ENCODE results near the gene TENM3. TPM values are rescaled to one million over a fixed set of nuclear protein-coding genes. Genes with fewer than 3 reads are reported as not detected.
"Not testable (repeated sequence)": the region's sequence is repeated elsewhere in the genome, so short reads cannot be mapped to it uniquely, and the experiment has no call there.

The TENM3 gene
- total RNA-seq, 1 experiment from 2014 or later: 66.4 TPM

GRCh38 chr4:182228991-182229577 is 14.1 kb upstream of the TENM3 start:
- DNase-seq (ENCODE audit: low read depth): no peak

DNA sequence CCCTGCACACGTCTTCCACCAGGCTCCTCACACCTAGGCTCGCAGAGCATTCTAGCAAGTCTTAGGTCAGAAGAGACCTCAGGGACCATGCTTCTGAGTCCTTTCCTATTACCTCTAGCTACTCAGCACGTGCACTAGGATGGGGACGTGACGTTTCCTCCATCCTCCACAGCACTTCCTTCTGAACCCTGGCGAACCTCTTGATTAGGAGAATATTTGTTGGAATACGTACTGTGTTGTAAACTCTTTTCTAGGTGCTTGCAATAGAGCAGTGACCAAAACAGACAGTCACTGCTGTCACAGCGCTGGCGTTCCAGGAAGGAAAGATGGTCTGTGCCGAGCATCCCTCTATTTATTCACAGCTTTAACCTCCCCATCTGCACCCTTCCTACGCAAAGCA is 12.9 kb upstream of the TENM3 start:
- DNase-seq (ENCODE audit: low read depth): no peak

- peak; percentile 90 for DNase-seq (ENCODE audit: low read depth)
Observed at GRCh38 chr4:182231080-182231479, 12.1 kb upstream of the TENM3 start.

DNA sequence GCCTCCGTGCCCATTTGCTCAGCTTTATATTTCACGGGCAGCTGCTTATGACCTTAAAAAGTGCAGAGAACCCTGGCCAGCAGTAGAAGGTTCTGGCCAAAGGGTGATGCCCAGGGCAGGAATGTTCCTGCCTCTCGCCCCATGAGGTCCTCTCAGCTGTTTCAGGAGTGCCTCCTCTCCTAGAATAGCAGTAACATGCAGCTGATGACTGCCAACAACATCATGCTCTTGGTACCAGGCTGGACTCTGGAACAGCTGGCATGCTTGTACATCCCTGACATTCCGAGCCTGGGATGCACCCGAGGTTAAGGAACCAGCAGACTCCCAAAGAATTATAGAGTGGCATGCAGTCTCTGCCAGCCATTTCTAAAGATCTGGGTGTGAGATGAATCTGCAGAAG is 11.7 kb upstream of the TENM3 start:
- DNase-seq (ENCODE audit: low read depth): no peak

DNA sequence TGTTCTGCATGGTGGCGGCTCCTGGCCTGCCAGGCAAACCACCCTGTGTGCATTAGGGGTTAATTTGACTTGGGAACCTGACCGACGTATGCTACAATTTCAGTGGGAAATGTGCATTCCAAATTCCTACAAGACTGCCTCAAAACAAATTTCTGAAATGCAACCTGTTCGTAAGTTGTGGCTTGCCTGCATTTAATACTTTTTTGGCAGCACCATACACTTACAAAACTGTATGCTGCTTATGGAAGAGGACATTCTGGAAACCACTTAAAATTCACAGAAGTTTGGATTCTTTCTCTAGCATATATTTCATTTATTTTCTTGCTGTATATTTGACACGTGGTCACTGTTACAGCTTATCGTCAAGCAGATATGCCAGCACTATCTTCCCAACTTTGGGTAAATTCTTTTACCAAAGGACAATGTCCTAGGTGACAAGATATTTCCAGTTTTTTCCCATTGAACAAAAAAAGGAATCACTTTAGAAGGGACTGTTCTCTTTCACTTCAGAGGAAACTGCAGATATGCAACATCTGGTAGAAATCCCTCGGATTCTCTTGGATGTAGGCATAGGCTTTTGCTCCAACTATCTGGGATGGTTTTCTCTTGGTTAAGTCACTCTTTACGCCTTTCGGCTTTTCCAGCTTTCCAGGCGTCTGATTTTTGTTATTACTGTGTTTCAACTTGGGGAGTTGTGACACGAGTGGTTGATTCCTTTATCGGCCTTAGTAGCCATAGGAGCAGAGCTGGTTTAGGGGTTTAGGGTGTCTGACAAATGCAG is 9.7 kb upstream of the TENM3 start:
- DNase-seq (ENCODE audit: low read depth): no peak

DNA sequence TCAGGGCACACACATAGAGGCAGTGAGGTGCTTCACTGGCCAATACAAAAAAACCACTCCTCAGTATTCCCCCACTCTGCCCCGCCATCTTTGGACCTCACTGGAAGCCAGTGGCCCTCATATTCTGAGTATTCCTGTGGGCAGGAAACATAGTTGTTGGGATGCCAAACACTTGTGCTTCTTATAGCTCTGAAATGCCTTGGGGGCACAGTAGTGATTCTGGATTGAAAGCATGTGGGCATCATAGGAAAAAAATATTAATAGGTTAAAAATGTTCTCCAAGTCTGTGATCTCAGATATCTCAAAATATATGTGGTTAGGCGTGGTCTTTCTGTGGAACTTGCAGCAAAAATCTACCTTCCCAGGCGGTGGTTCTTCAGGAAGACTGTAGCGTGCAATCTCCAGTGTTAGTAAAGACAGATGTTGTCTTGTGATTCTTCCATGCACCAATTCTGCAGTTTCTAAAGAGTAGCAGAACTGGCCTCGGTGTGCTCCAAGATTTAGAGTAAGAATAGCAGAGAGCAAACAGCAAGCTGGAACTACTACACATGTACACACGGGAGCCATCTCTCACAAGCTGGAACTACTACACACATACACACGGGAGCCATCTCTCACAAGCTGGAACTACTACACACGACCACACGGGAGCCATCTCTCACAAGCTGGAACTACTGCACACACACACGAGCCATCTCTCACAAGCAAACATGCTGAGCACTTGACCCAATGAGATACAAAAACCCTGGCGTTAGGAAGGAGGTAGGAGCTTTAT is 8.0 kb upstream of the TENM3 start:
- peak; percentile 79 for DNase-seq (ENCODE audit: low read depth)

GRCh38 chr4:182236186-182236585 is 7.0 kb upstream of the TENM3 start:
- DNase-seq (ENCODE audit: low read depth): no peak

DNA sequence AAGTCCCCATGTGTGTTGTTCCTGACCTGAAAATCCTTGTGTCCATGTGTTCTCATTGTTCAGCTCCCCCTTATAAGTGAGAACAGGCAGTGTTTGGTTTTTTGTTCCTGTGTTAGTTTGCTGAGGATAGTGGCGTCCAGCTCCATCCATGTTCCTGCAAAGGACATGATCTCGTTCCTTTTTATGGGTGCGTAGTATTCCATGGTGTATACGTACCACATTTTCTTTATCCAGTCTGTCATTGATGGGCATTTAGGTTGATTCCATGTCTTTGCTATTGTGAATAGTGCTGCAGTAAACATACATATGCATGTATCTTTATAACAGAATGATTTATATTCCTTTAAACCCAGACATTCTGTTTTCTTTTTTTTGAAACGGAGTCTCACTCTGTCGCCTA is 6.2 kb upstream of the TENM3 start:
- not testable (repeated sequence) for DNase-seq (ENCODE audit: low read depth)

GRCh38 chr4:182238355-182238931 is 4.8 kb upstream of the TENM3 start:
- peak; percentile 85 for DNase-seq (ENCODE audit: low read depth)

DNA sequence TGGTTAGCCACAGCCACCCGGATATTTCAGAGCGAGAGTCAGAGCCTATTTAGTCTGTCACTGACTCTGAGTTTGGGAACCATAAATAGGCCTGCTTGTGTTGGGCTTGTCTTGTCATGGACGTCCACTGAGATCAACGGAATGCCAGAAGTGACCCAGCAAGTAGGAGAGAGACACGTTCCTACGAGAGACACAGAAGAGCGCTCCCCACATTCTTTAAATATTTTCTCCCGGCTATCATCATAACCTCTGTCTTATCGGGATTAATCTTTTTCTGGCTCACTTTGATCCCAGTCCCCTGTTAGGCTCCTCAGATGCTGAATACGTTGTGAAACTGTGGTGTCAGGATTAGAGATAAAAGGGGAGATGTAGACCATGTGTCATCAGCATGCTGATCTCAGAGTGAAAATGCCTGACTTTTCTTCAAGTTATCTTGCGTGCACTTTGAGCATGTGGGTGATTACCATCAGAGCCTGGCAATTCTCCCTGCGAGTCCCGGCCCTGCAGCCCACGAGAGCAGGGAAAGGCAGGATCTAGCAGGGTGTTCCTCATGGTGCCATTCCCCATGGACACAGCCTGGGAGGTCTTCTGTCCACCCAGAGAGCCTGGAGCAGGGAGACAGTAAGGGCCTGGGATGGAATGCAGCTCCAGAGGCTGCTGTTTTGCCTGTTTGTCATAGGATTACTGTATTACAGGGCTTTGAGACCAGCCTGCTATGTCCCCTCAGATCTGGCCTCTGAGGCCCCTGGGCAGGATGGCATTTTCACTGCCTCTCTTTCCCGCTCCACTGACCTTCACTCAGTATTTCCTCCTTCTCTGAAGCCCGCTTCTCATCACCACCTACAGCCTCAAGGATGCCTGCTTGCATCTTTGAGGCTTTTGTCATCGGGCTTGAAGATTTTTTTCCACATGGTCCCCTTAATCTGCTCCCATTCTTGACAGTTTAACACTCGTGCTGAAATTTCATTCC is 2.8 kb upstream of the TENM3 start:
- DNase-seq (ENCODE audit: low read depth): peak; percentile 94

DNA sequence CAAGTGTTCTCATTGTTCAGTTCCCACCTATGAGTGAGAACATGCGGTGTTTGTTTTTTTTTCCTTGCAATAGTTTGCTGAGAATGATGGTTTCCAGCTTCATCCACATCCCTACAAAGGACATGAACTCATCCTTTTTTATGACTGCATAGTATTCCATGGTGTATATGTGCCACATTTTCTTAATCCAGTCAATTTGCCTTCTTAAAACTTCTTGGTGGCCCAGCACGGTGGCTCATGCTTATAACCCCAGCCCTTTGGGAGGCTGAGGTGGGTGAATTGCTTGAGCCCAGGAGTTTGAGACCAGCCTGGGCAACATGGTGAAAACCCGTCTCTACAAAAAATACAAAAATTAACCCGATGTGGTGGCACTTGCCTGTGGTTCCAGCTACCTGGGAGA is 942 bp upstream of the TENM3 start:
- DNase-seq (ENCODE audit: low read depth): not testable (repeated sequence)

DNA sequence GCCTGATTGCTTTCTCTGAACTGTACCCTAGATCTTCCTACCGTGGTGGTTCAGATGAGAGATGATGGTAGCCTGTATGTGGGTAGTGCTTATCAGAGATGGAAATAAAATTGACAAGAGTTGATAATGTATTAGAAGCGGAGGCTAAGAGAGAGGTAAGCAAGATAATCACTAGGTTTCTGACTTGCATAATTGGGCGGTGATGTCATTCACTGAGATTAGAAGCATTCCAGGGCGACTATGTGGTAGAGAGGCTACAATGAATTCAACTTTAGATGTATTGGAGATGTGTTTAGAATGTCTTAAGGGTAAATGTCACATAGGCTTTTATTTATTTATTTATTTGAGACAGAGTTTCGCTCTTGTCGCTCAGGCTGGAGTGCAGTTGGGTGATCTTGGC is 415 bp upstream of the TENM3 start:
- DNase-seq (ENCODE audit: low read depth): peak; percentile 91

- no peak for DNase-seq (ENCODE audit: low read depth)
Observed at GRCh38 chr4:182245041-182245440, 1.8 kb downstream of the TENM3 start.

DNA sequence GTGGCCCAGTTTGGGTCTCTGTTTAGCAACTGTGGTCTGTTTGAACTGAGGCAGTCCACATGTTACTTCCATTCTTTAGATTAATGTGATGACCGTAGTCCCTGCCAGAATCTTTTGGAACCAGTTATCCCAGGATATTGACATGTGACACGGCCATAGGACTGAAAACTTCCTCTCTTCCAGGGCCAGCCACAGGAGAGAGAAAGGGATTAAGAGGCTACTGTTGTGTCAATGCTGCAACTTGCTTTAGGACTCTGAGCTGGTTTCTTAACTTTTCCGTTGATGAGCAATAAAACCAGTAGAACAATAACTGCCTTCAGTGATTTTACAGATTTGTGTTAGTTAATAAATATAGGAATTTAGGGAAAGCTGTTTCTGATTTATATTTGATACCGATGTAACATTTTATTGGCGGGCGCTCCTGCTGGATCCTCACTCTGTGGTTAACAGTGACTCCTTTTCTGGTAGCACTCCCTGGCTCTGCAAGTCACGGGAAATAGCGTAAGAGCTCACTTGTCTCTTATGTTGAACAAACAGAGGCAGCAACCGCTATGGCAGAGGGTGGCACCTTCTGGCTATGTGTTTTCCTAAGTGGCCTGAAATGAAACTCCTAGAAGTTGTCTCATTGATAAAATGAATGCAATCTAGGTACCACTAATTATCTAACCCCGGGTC is 2.5 kb downstream of the TENM3 start:
- peak; percentile 80 for DNase-seq (ENCODE audit: low read depth)

DNA sequence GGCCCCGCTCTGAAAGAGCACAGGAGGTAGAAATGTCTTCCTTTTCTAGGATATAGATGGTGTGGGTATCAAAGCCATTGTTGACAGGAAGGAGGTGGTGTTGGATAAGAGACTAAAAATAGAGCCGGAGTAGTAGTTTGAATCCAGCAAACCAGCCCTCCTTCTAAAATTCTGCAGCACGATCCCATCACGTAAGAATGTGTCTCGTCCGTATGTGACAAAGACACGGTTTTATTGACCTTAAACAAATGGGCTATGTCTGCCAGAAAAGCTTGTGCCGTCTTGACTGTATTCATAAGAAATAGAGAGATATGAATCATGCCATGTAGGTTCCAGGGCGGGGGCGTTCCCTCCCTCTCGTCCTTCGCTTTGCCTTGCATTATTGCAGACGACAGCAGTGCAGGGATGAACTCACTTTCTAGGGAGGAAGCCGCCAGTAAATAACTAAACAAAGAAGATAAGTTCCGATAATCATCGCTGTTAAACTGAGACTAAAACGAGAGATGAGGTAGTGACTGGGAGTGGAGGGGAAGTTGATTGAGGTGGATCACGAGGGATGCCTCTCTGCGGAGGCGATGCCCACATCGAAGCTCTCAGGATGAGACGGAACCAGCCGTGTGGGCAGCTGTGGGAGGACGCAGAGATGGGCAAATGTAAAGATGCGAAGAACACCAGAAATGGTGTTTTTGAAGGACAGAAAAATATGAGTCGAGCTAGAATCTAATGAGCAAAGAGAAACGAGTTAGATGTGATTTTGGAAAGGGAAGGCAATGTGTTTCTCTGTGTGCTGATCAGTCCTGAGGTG is 3.4 kb downstream of the TENM3 start:
- DNase-seq (ENCODE audit: low read depth): peak; percentile 40

DNA sequence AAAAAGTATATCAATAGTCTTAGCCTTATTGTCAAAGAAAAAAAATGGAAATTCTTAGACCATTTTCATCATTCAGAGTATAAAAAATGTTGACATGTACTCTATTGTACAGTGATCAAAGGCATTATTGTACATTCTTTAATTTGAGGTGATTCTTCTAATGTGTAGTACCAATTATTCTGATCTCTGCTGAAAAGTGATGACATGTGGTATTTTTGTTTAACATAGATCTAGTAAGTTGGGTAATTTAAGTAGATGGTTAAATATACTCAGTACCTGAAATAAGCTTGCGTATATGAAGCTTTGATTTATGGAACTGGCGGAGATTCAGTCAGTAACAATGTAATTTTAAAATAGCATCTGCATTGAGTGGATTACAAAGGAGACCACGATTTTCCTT is 5.1 kb downstream of the TENM3 start:
- no peak for DNase-seq (ENCODE audit: low read depth)

DNA sequence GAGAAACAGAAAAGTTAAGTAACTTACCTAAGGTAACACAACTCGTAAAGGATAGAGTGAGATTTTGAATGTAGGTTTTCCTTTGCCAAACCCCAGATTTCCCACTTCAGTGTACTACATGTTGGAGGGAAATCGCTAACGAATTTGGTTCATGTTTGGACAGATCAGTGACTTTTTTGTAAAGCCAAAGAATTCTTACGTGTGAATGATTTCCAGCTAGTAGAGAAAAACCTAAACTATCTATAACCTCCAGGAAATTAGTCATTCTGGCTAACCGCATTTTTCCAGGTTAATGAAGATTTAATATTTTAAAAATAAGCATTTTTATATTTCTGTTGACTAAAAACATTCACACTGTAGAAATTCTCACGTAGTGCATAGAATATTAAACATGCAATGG is 7.2 kb downstream of the TENM3 start:
- DNase-seq (ENCODE audit: low read depth): no peak

- DNase-seq (ENCODE audit: low read depth): no peak
Observed at GRCh38 chr4:182251116-182251515, 7.9 kb downstream of the TENM3 start.

GRCh38 chr4:182252220-182252619 is 9.0 kb downstream of the TENM3 start:
- DNase-seq (ENCODE audit: low read depth): no peak

Data from M059J (cell line).